ENCODE results near the gene C11orf21. TPM values are rescaled to one million over a fixed set of nuclear protein-coding genes. Genes with fewer than 3 reads are reported as not detected.

C11orf21 gene
- total and polyA plus RNA-seq, 10 of the 15 experiments (the other 5 are each of a cell fraction or from before 2014, with no cell fraction given) = 0.04 to 0.26 (median 0.11) TPM; not detected in 7

DNA sequence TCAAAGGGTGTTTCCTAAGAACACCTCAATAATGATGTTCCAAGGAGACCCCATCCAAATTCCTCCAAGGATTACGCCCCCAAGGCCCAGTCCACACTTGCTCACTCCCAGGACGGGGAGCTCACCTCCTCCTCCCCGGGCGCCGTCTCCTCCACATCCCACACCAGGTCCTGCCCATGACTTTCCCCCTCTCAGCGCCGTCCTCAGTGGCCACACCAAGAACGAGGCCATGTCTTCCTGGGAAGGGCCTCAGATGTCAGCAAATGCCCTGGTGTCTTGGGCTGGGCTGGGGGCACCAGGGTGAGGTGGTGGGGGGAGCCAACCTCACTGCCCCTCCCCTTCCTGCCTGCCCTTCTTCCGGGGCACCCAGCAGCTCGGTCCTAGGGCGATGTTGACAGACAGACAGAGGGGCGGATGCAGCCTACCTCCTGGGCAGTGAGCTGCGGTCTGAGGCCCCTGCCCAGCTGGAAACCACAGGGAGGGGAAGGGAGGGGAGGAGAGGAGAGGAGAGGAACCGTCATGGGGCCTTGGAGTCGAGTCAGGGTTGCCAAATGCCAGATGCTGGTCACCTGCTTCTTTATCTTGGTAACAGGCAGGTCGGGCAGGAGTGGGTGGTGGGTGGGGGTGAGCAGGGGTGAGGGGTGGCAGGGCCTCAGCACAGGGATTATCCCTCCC is at the start of gene C11orf21, which contains the start of gene TSPAN32 (continued):
- TF ChIP-seq EED (IDR thresholded peaks at IDR 0.05; ENCODE audit: low read depth) (no peak), POLR2AphosphoS5 (IDR thresholded peaks at IDR 0.05; ENCODE audit: low read length) (no peak), ZBED1 (IDR thresholded peaks at IDR 0.05; ENCODE audit: borderline replicate concordance) (no peak)

DNA sequence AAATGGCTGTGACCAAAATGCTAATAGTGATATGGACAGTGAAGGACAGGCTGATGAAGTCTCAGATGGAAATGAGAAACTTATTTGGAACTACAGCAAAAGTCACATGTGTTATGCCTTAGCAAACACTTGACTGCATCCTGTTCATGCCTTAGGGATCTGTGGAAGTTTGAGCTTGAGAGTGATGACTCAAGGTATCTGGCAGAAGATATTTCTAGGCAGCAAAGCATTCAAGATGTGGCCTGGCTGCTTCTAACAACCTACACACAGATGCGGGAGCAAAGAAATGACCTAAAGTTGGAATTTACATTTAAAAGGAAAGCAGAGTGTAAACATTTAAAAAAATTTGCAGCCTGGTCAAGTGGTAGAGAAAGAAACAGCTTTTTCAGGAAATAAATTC is 47.3 kb upstream of the C11orf21 start:
- TF ChIP-seq, protein P1, sequence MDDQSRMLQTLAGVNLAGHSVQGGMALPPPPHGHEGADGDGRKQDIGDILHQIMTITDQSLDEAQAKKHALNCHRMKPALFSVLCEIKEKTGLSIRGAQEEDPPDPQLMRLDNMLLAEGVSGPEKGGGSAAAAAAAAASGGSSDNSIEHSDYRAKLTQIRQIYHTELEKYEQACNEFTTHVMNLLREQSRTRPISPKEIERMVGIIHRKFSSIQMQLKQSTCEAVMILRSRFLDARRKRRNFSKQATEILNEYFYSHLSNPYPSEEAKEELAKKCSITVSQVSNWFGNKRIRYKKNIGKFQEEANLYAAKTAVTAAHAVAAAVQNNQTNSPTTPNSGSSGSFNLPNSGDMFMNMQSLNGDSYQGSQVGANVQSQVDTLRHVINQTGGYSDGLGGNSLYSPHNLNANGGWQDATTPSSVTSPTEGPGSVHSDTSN (IDR thresholded peaks at IDR 0.05; ENCODE audit: insufficient replicate concordance, low read depth, low read length) = no peak
- TF ChIP-seq, protein P2, sequence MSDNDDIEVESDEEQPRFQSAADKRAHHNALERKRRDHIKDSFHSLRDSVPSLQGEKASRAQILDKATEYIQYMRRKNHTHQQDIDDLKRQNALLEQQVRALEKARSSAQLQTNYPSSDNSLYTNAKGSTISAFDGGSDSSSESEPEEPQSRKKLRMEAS (IDR thresholded peaks at IDR 0.05; ENCODE audit: low read depth, low read length) = no peak
- no peak for TF ChIP-seq SIN3A (IDR thresholded peaks at IDR 0.05; ENCODE audit: low read depth, low read length)
- TF ChIP-seq, protein P3, sequence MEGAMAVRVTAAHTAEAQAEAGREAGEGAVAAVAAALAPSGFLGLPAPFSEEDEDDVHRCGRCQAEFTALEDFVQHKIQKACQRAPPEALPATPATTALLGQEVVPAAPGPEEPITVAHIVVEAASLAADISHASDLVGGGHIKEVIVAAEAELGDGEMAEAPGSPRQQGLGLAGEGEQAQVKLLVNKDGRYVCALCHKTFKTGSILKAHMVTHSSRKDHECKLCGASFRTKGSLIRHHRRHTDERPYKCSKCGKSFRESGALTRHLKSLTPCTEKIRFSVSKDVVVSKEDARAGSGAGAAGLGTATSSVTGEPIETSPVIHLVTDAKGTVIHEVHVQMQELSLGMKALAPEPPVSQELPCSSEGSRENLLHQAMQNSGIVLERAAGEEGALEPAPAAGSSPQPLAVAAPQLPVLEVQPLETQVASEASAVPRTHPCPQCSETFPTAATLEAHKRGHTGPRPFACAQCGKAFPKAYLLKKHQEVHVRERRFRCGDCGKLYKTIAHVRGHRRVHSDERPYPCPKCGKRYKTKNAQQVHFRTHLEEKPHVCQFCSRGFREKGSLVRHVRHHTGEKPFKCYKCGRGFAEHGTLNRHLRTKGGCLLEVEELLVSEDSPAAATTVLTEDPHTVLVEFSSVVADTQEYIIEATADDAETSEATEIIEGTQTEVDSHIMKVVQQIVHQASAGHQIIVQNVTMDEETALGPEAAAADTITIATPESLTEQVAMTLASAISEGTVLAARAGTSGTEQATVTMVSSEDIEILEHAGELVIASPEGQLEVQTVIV (IDR thresholded peaks at IDR 0.05; ENCODE audit: borderline replicate concordance, partially characterized antibody) = no peak
- no peak for TF ChIP-seq NR2C2 (IDR thresholded peaks at IDR 0.05; ENCODE audit: borderline replicate concordance, control insufficient read depth, insufficient read length, low read depth)
- no peak for TF ChIP-seq BRCA1 (IDR thresholded peaks at IDR 0.05; ENCODE audit: low read depth, low read length)
- ChIA-PET SMC1A (ENCODE audit: uncharacterized antibody, unreplicated experiment) (no interaction called here), RAD21 (ENCODE audit: unreplicated experiment) (no interaction called here), POLR2A (no interaction called here), CTCF (no interaction called here)
- Histone ChIP-seq H2AFZ (ENCODE audit: control insufficient read depth, low read depth, low read length) (no peak overlapping the region), H3K4me3 (no peak overlapping the region), H3K9ac (ENCODE audit: control insufficient read depth, insufficient read depth, low read length) (no peak overlapping the region), H3K79me2 (ENCODE audit: control insufficient read depth, insufficient read depth, low read length) (no peaks in the 10 kb centered on the region), H3K4me1 (ENCODE audit: control insufficient read depth, insufficient read depth, low read length) (no peaks in the 10 kb centered on the region), H3K27me3 (replicated peaks in 1 of 2; ENCODE audit: control insufficient read depth in 2 of 2, insufficient read depth in 2 of 2, low read length in 1 of 2) (no peaks in the 10 kb centered on the region; a peak in 1 of 4 replicates), H3K27ac (ENCODE audit: control insufficient read depth, insufficient read depth) (no peak overlapping the region), H3K4me2 (ENCODE audit: control insufficient read depth, insufficient read depth) (no peak overlapping the region), H3K36me3 (ENCODE audit: control insufficient read depth in 2 of 2, insufficient read depth in 2 of 2, low read length in 1 of 2) (no peaks in the 10 kb centered on the region), H3K9me3 (replicated peaks; ENCODE audit: control insufficient read depth, insufficient read depth, low read length) (no peaks in the 10 kb centered on the region; the same call in 2 of the 3 replicates), H4K20me1 (ENCODE audit: control insufficient read depth, insufficient read depth) (no peaks in the 10 kb centered on the region)
- intact Hi-C loops (cut with micrococcal nuclease; ENCODE audit: unreplicated experiment) = no loop called here
- DNase-seq (ENCODE audit: low read depth, low spot score) (no peak), ATAC-seq (no peak), FAIRE-seq (no peak)
- WGBS (ENCODE audit: insufficient coverage, insufficient replicate concordance, low lambda C conversion rate, missing lambda C conversion rate) = 94% methylated on average over 1 of the region's 1 CpG
- no TSS peak for BruUV-seq (replicated peaks)
- in situ Hi-C loops (cut with MboI) = no loop called here
